ENCODE data around the gene FAM24B.

Gene FAM24B

DNA sequence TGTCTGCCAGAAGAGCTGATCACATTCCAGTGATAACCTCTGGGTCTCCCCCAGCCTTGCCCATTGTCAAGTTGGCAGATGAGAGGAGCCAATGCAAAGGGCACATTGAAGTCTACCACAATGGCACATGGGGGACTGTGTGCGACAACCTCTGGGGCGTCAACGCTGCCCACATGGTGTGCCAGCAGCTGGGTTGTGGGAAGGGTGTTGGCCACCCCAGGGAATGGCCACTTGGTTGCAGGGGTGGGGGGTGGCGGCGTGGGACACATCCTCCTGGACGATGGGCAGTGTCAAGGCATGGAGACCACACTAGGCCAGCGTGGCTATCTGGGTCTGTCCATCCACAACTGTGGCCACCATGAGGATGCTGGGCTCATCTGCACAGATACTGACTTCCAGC lies 77.1 kb downstream of the FAM24B start:
- no peaks in the 10 kb centered on the region for H3K4me1 ChIP-seq (ENCODE audit: control insufficient read depth, insufficient read depth, low read length)
- no peaks in the 10 kb centered on the region for H3K27me3 ChIP-seq (ENCODE audit: control insufficient read depth, insufficient read depth, low read length)
- H3K9me3 ChIP-seq (ENCODE audit: control insufficient read depth, low read length), result no peaks in the 10 kb centered on the region
- H3K4me3 ChIP-seq (ENCODE audit: low read length), result no peak overlapping the region
- no peaks in the 10 kb centered on the region for H3K36me3 ChIP-seq (ENCODE audit: control insufficient read depth, insufficient read depth, low read length)
- H3K9ac ChIP-seq (ENCODE audit: low read length), result no peak overlapping the region

Measured in mucosa of stomach (tissue), 1 donor.